Subcutaneous adipose tissue (tissue), 4 donors: ENCODE results near the gene PSMD2. TPM values are rescaled to one million over a fixed set of nuclear protein-coding genes. Genes with fewer than 3 reads are reported as not detected.

Source experiments
- CTCF ChIP-seq: fragments of 450-650 bp; IDR thresholded peaks from one replicate; pipeline ENCODE4 v1.5.1; 2016; ENCODE audit warnings: low read depth, mild to moderate bottlenecking, control low read depth, antibody characterized with exemption, moderate library complexity
- total RNA-seq, 4 donors: library from RNA; depleted of rRNA; stranded (reverse); fragments of >200 nt; gene quantifications; one replicate each; pipeline ENCODE4 v1.1.0, GENCODE V29; 2016

Gene PSMD2
- total RNA-seq, 4 donors from 2014 or later: 166 to 257 (median 231) TPM

DNA sequence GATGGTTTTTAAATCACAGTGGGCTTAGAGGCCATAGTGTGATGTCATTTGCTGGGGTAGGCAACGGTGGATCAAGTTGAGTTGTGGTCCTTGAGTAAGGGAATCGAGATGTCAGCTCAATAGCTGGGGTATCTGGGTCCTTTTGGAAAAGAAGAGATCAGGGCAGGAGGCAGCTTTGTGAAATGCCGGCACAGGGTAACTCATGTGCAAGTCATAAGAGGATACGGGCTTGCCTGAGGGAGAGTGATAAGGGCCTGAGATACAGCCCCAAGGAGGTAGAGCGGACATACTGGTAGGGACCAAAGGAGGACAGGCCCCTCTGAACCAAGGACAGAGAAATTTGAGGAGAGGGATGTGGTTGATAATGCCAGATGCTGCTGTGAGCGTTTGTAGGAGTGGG, 34.1 kb downstream of the PSMD2 start:
- TF ChIP-seq CTCF: no peak

GRCh38 chr3:184333700-184334099, 34.7 kb downstream of the PSMD2 start:
- no peak for TF ChIP-seq CTCF

- no peak for TF ChIP-seq CTCF
These were observed 35.6 kb downstream of the PSMD2 start for GRCh38 chr3:184334470-184335158.

- no peak for TF ChIP-seq CTCF
These were observed 36.2 kb downstream of the PSMD2 start for GRCh38 chr3:184335291-184335660.

- TF ChIP-seq CTCF: no peak
These were observed 36.9 kb downstream of the PSMD2 start for GRCh38 chr3:184335661-184336546.

- no peak for TF ChIP-seq CTCF
These were observed 37.7 kb downstream of the PSMD2 start for GRCh38 chr3:184336547-184337398.

DNA sequence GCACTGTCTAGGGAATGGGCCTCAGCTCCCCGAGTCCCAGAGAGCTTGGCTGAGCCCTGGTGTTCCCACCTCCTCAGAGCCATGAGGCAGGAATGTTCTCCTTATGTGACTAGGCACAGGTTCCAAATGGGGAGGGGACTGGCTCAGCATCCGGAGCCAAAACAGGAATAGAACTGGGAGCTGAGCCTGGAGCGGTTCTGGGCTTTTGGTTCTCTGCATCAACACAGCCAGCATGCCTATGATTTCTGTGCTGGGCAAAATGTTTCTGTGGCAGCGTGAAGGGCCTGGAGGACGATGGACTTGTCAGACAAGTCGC, 38.3 kb downstream of the PSMD2 start, which contains the start of gene FAM131A:
Gene FAM131A, plus strand, starts transcription at position 202 of the 316 bp plus-strand sequence. Its CDS starts 31 bp downstream, at position 233.
- no peak for TF ChIP-seq CTCF
